Iris pigment epithelial cell (primary cell): ENCODE measurements around the gene FH.

Experiments used
- DNase-seq: peaks from one replicate; pipeline ENCODE4 v3.0.0-alpha.2; 2011; ENCODE audit warnings: low read depth

FH gene

DNA sequence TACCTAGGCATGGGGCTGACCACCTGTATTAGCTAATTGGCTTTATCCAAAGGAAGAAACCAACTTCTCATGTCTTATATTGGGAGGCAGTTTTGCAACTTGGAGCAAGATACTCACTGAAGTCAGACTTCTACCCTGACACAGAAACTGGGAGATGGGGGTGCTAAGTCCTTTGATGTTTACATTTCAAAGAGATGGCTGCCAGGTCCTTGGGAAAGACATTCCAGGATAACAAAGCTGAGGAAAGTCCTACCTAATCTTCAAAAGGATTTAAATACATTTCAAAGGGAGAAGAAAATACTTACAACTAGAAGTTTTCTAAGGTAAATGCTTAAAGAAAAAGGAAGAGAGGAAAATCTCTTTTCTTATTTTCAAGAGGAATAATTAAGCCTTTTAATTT is 62.1 kb downstream of the FH start:
- no peak for DNase-seq

DNA sequence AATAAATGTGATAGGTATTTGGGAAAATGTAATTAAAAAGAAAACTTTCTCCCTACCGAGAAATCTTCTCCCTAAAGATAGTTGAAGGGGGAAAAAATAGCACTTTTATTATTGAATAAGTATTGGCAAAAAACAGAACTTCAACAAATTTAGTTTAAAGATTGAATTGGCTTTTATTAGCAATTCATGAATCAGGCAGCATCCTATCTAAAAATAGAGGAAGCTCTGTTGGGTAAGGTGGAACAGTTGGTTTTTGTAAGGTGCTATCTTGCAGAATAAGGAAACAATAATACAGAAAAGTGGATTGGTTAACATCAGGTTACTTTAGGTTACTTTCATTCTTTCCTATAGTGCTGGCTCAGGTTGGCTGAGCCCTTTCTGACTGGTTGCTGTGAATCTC is 62.8 kb downstream of the FH start:
- no peak for DNase-seq

DNA sequence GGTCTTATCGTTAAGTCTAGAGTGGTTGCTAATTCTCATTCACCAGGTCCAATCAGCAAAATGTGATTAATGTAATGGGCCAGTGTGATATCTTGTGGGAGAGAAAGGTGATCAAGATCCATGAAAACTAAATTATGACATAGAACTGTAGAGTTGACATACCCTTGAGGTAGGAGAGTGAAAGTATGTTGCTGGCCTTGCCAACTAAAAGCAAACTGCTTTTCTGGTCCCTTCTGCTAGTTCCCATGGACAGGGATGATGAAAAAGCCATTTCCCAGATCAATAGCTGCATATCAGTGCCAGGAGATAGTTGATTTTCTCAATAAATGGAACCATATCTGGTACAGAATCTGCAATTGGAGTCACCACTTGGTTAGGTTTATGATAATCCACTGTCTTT is 65.8 kb downstream of the FH start:
- DNase-seq: no peak

DNA sequence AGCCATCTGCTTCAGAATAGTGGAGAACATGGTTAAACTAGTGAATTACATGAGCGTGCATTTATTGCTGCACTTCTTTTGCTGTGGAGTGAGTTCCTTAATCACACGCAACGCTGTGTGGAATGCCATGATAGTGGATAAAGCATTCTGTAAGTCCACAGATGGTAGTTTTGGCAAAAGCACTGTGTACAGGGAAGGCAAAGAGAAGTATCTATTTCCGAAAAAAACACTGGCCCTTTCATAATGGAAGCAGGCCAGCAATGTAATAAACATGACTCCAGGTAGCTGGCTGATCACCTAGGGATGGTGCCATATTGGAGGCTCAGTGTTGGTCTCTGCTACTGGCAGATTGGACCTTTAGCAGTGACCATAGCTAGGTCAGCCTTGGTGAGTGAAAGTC is 67.6 kb downstream of the FH start:
- no peak for DNase-seq
